ENCODE data around the gene TEAD1. TPM values are rescaled to one million over a fixed set of nuclear protein-coding genes. Genes with fewer than 3 reads are reported as not detected.

TEAD1 gene
- total and polyA plus RNA-seq, 9 of the 15 experiments (the other 6 are each of a cell fraction or from before 2014, with no cell fraction given), result 1.7 to 17.7 (median 10.8) TPM

DNA sequence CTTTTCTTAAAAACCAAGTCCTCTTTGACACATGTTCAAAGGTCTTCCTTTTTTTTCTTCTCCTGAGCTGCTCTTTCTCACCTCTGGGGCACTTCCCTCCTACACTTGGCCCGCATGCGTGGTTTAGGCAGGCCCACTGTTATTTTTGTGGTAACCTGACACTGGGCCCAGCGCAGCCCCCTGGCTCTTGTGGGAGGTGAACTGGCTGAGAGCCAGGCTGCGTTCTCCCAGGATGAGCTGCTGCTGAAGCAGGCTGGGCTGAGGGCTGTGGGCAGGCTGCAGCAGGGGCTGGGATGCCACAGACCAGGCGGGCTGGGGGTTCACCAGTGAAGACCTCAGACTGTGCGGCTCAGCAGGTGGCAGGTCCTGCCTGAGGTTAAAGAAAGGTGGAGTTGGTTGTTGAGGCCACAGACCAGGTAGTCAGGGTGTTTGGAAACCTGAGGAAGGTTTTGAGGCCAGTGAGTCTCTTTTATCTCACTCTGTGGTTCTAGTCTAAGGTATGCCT, 72.4 kb downstream of the TEAD1 start (continued):
- TF ChIP-seq NCOR1 (IDR thresholded peaks at IDR 0.05), result no peak
- TF ChIP-seq SOX6 (IDR thresholded peaks at IDR 0.05), result peak; percentile 43; the same call in 1 of the 2 replicates
- TF ChIP-seq C11orf30 (IDR thresholded peaks at IDR 0.05; ENCODE audit: low read depth), result no peak
- TF ChIP-seq, protein P1, sequence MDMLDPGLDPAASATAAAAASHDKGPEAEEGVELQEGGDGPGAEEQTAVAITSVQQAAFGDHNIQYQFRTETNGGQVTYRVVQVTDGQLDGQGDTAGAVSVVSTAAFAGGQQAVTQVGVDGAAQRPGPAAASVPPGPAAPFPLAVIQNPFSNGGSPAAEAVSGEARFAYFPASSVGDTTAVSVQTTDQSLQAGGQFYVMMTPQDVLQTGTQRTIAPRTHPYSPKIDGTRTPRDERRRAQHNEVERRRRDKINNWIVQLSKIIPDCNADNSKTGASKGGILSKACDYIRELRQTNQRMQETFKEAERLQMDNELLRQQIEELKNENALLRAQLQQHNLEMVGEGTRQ (CRISPR knock-in tag; IDR thresholded peaks at IDR 0.05), result no peak
- peak in 1 of 2 experiments; percentile 17; a peak in 1 of 4 replicates for TF ChIP-seq SIX5 (IDR thresholded peaks at IDR 0.05; ENCODE audit: borderline replicate concordance in 1 of 2, insufficient read depth in 1 of 2, low read depth in 1 of 2, low read length in 2 of 2)
- no peak for TF ChIP-seq ESRRB (CRISPR knock-in tag; IDR thresholded peaks at IDR 0.05; ENCODE audit: borderline replicate concordance)
- TF ChIP-seq TBP (optimal IDR thresholded peaks at IDR 0.05; ENCODE audit: low read depth, low read length), result no peak
- no peak for TF ChIP-seq ZNF589 (CRISPR knock-in tag; IDR thresholded peaks at IDR 0.05; ENCODE audit: low read depth)
- TF ChIP-seq MCM3 (IDR thresholded peaks at IDR 0.05), result no peak
- TF ChIP-seq ZFP30 (CRISPR knock-in tag; IDR thresholded peaks at IDR 0.05; ENCODE audit: borderline replicate concordance), result no peak
- TF ChIP-seq, protein P2, sequence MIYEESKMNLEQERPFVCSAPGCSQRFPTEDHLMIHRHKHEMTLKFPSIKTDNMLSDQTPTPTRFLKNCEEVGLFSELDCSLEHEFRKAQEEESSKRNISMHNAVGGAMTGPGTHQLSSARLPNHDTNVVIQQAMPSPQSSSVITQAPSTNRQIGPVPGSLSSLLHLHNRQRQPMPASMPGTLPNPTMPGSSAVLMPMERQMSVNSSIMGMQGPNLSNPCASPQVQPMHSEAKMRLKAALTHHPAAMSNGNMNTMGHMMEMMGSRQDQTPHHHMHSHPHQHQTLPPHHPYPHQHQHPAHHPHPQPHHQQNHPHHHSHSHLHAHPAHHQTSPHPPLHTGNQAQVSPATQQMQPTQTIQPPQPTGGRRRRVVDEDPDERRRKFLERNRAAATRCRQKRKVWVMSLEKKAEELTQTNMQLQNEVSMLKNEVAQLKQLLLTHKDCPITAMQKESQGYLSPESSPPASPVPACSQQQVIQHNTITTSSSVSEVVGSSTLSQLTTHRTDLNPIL (CRISPR knock-in tag; IDR thresholded peaks at IDR 0.05), result no peak
- TF ChIP-seq HLTF (IDR thresholded peaks at IDR 0.05), result no peak
- no peak for TF ChIP-seq ETV6 (IDR thresholded peaks at IDR 0.05; ENCODE audit: borderline replicate concordance in 1 of 2, low read depth in 2 of 2, low read length in 1 of 2)
- no peak for TF ChIP-seq ETV6 (CRISPR knock-in tag; IDR thresholded peaks at IDR 0.05; ENCODE audit: borderline replicate concordance)
- no peak for TF ChIP-seq GABPB2 (CRISPR knock-in tag; conservative IDR thresholded peaks at IDR 0.05)
- no peak for TF ChIP-seq NONO (IDR thresholded peaks at IDR 0.05; ENCODE audit: low read depth in 2 of 2, low read length in 1 of 2)
- TF ChIP-seq EGR1 (conservative IDR thresholded peaks at IDR 0.05), result peak; percentile 74
- peak in 1 of 2 experiments; percentile 27; a peak in 2 of 4 replicates for TF ChIP-seq RAD21 (CRISPR knock-in tag; conservative IDR thresholded peaks at IDR 0.05 in 1 of 2, IDR thresholded peaks at IDR 0.05 in 1 of 2)
- TF ChIP-seq SREBF1 (IDR thresholded peaks at IDR 0.05; ENCODE audit: borderline replicate concordance, low read depth, low read length), result no peak
- TF ChIP-seq, protein P3, sequence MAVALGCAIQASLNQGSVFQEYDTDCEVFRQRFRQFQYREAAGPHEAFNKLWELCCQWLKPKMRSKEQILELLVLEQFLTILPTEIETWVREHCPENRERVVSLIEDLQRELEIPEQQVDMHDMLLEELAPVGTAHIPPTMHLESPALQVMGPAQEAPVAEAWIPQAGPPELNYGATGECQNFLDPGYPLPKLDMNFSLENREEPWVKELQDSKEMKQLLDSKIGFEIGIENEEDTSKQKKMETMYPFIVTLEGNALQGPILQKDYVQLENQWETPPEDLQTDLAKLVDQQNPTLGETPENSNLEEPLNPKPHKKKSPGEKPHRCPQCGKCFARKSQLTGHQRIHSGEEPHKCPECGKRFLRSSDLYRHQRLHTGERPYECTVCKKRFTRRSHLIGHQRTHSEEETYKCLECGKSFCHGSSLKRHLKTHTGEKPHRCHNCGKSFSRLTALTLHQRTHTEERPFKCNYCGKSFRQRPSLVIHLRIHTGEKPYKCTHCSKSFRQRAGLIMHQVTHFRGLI (CRISPR knock-in tag; IDR thresholded peaks at IDR 0.05), result no peak
- TF ChIP-seq PKNOX1 (IDR thresholded peaks at IDR 0.05), result no peak
- no peak for TF ChIP-seq BRCA1 (IDR thresholded peaks at IDR 0.05)
- no peak for TF ChIP-seq BRCA1 (CRISPR knock-in tag; IDR thresholded peaks at IDR 0.05)
- peak; percentile 57 for TF ChIP-seq POLR2AphosphoS5 (IDR thresholded peaks at IDR 0.05; ENCODE audit: control insufficient read depth, insufficient read depth, low read depth, low read length)
- TF ChIP-seq CGGBP1 (CRISPR knock-in tag; IDR thresholded peaks at IDR 0.05), result no peak
